ENCODE results near the gene SUN3. TPM values are rescaled to one million over a fixed set of nuclear protein-coding genes. Genes with fewer than 3 reads are reported as not detected.

The SUN3 gene
- total and polyA plus RNA-seq, 2 of the 8 experiments (the other 6 are each of a cell fraction or from before 2014, with no cell fraction given): not detected

DNA sequence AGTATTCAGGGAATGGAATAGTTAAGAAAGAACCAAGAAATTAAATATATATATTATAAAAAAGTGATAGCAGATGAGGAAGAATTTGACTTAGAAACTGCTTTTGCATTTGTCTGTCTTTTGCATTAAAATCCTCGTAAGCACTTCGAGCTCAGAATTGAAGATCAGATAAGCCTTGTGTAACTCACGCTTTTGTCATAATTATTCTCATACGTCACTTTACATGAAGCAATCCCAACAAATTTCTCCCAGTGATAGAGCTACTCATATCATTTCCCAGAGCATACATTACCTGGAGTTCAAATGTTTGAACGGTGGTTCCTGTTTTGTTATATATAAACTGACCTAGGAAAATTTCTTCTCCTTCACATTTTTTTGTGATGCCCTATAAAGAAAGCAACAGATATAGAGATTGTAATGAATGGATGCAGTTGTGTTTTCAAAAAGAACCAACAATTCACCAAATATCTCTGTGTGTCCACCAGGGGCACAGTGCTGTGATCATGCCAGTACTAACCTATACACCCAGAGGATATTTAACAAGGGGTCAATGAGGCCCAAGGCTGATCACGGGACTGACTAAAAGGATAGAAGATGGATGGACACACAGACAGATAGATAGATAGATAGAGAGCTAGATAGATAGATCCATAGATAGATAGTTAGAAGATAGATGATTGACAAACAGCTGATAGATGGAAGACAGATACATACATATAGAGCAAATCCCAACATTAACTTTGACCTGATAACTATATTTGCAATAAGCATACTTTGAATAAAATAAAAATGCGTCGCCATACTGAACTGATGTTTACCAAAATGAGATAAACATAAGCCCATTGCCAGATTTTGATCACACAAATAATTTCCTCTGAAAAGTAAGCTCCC, 40.2 kb downstream of the SUN3 start:
- CTCF ChIA-PET (ENCODE audit: partially characterized antibody): interaction anchor here (0.7 to 2.7 kb wide), 25 partner anchors 9 to 150 kb away, joined by 3 to 15 read pairs (median 3); partner anchors contain the start of gene HUS1
- Histone ChIP-seq H3K79me1 (ENCODE audit: low read depth, low read length) (no peaks in the 10 kb centered on the region), H2AFZ (ENCODE audit: low read length) (no peak overlapping the region), H3K9me3 (ENCODE audit: insufficient read depth in 2 of 2, low read depth in 1 of 2, low read length in 1 of 2) (no peaks in the 10 kb centered on the region), H3K4me2 (ENCODE audit: insufficient read depth in 1 of 2, low read depth in 2 of 2, low read length in 2 of 2) (no peak overlapping the region), H3K27me3 (replicated peaks in 1 of 4; ENCODE audit: control insufficient read depth in 3 of 4, extremely low read depth in 1 of 4, insufficient read depth in 3 of 4, low read length in 3 of 4) (no peaks in the 10 kb centered on the region), H3K56ac (replicated peaks; ENCODE audit: insufficient read length, low read depth, low read length) (no peak overlapping the region), H3K14ac (ENCODE audit: insufficient read length) (no peak overlapping the region), H3K36me3 (ENCODE audit: control insufficient read depth in 2 of 4, insufficient read depth in 4 of 4, low read length in 3 of 4) (no peaks in the 10 kb centered on the region), H3K4ac (replicated peaks; ENCODE audit: insufficient read length, low read depth, low read length) (no peak overlapping the region), H2BK5ac (ENCODE audit: low read depth, low read length) (no peak overlapping the region), H3K23ac (ENCODE audit: insufficient read length) (no peak overlapping the region), H3K4me3 (ENCODE audit: extremely low read depth in 1 of 4, insufficient read depth in 2 of 4, low read depth in 3 of 4, low read length in 4 of 4) (no peak overlapping the region), H4K5ac (ENCODE audit: insufficient read length, low read depth, low read length) (no peak overlapping the region), H2BK15ac (ENCODE audit: low read length) (no peak overlapping the region), H2AK5ac (ENCODE audit: low read depth, low read length) (no peak overlapping the region), H2BK12ac (ENCODE audit: low read depth, low read length) (no peak overlapping the region), H3K18ac (ENCODE audit: extremely low read depth, low read length) (no peak overlapping the region), H3K4me1 (replicated peaks in 1 of 4; ENCODE audit: control insufficient read depth in 3 of 4, insufficient read depth in 4 of 4, low read length in 3 of 4) (peaks cover 0 to 5% (median 0%) of the 10 kb centered on the region in 4 experiments; a peak in 5 of 7 replicates), H4K8ac (ENCODE audit: extremely low read depth, insufficient read depth, low read length) (no peak overlapping the region), H2BK120ac (replicated peaks; ENCODE audit: low read depth, low read length) (no peak overlapping the region), H2BK20ac (ENCODE audit: low read length) (no peak overlapping the region), H4K91ac (replicated peaks; ENCODE audit: insufficient read length, low read length) (no peak overlapping the region), H4K20me1 (replicated peaks in 1 of 2; ENCODE audit: control insufficient read depth in 1 of 2, insufficient read depth in 2 of 2, low read length in 2 of 2) (no peaks in the 10 kb centered on the region), H3K23me2 (ENCODE audit: low read depth, low read length) (no peaks in the 10 kb centered on the region), H3K27ac (ENCODE audit: low read depth, low read length) (no peak overlapping the region), H3K9ac (replicated peaks in 1 of 4; ENCODE audit: extremely low read depth in 1 of 4, low read depth in 3 of 4, low read length in 3 of 4) (no peak overlapping the region), H3K79me2 (ENCODE audit: control insufficient read depth in 1 of 2, insufficient read depth in 2 of 2, low read length in 2 of 2) (no peaks in the 10 kb centered on the region)
- POLR2A ChIA-PET (ENCODE audit: partially characterized antibody): interaction anchor here (1.0 to 2.6 kb wide), 3 partner anchors 98 to 107 kb away, joined by 3 to 12 read pairs (median 4); partner anchors contain the start of gene UPP1
- FAIRE-seq (peak; percentile 28), DNase-seq (ENCODE audit: low read depth in 1 of 2, low spot score in 2 of 2) (no peak)
- 93% methylated on average over 8 of the region's 8 CpGs; no CpG with 5 or more reads in 1 of the 2 experiments for WGBS, 2 experiments (ENCODE audit: extremely low coverage in 1 of 2, insufficient coverage in 1 of 2, insufficient read length in 1 of 2, insufficient replicate concordance in 2 of 2, low coverage in 1 of 2, low lambda C conversion rate in 2 of 2, missing lambda C conversion rate in 1 of 2)
- no peak for TF ChIP-seq BACH1 (IDR thresholded peaks at IDR 0.05; ENCODE audit: low read length)
- TF ChIP-seq GABPA (IDR thresholded peaks at IDR 0.05; ENCODE audit: borderline replicate concordance, insufficient read depth, low read length): no peak

Data from H1 (cell line).